ENCODE measurements around the gene SMKR1. TPM values are rescaled to one million over a fixed set of nuclear protein-coding genes. Genes with fewer than 3 reads are reported as not detected.

SMKR1 gene
- total and polyA plus RNA-seq, 5 donors from 2014 or later = 0.26 to 3.6 (median 1.3) TPM; not detected in 2

GRCh38 chr7:129461809-129462208 is 40.5 kb upstream of the SMKR1 start:
- Histone ChIP-seq H3K4me1 (ENCODE audit: control insufficient read depth, insufficient read depth, low read length, poor library complexity, severe bottlenecking) (no peaks in the 10 kb centered on the region), H3K27me3 (ENCODE audit: control insufficient read depth, insufficient read depth, low read length) (no peaks in the 10 kb centered on the region), H3K9me3 (ENCODE audit: control insufficient read depth in 2 of 2, low read length in 2 of 2) (no peaks in the 10 kb centered on the region), H3K4me3 (ENCODE audit: low read depth, low read length) (no peak overlapping the region), H3K27ac (ENCODE audit: insufficient read depth, low read length, poor library complexity, severe bottlenecking) (no peak overlapping the region), H3K36me3 (ENCODE audit: control insufficient read depth, insufficient read depth, low read length) (no peaks in the 10 kb centered on the region)
- Mint-ChIP-seq H3K4me1 (no peaks in the 10 kb centered on the region), H3K9me3 (no peaks in the 10 kb centered on the region), H3K4me3 (no peak overlapping the region), H3K27me3 (no peaks in the 10 kb centered on the region), H3K36me3 (no peaks in the 10 kb centered on the region), H3K27ac (no peak overlapping the region)
- DNase-seq (no peak), ATAC-seq (ENCODE audit: low read depth in 2 of 2) (no peak)

- Mint-ChIP-seq H3K4me3 (no peak overlapping the region), H3K9me3 (no peaks in the 10 kb centered on the region), H3K4me1 (no peaks in the 10 kb centered on the region), H3K27ac (no peak overlapping the region), H3K27me3 (no peaks in the 10 kb centered on the region), H3K36me3 (no peaks in the 10 kb centered on the region)
- H3K9me3 ChIP-seq (ENCODE audit: control insufficient read depth in 2 of 2, low read length in 2 of 2) = no peaks in the 10 kb centered on the region
- no peaks in the 10 kb centered on the region for H3K36me3 ChIP-seq (ENCODE audit: control insufficient read depth, insufficient read depth, low read length)
- H3K4me3 ChIP-seq (ENCODE audit: low read depth, low read length) = no peak overlapping the region
- DNase-seq (no peak), ATAC-seq (ENCODE audit: low read depth in 2 of 2) (no peak)
- no peaks in the 10 kb centered on the region for H3K4me1 ChIP-seq (ENCODE audit: control insufficient read depth, insufficient read depth, low read length, poor library complexity, severe bottlenecking)
- no peak overlapping the region for H3K27ac ChIP-seq (ENCODE audit: insufficient read depth, low read length, poor library complexity, severe bottlenecking)
- no peaks in the 10 kb centered on the region for H3K27me3 ChIP-seq (ENCODE audit: control insufficient read depth, insufficient read depth, low read length)
These were observed 39.9 kb upstream of the SMKR1 start for GRCh38 chr7:129462420-129462819.

- H3K9me3 Mint-ChIP-seq = no peaks in the 10 kb centered on the region
- Histone ChIP-seq H3K36me3 (ENCODE audit: control insufficient read depth, insufficient read depth, low read length) (no peaks in the 10 kb centered on the region), H3K27me3 (ENCODE audit: control insufficient read depth, insufficient read depth, low read length) (no peaks in the 10 kb centered on the region), H3K4me3 (ENCODE audit: low read depth, low read length) (no peak overlapping the region), H3K27ac (ENCODE audit: insufficient read depth, low read length, poor library complexity, severe bottlenecking) (no peak overlapping the region), H3K4me1 (ENCODE audit: control insufficient read depth, insufficient read depth, low read length, poor library complexity, severe bottlenecking) (no peaks in the 10 kb centered on the region), H3K9me3 (ENCODE audit: control insufficient read depth in 2 of 2, low read length in 2 of 2) (no peaks in the 10 kb centered on the region)
- DNase-seq (no peak), ATAC-seq (ENCODE audit: low read depth in 2 of 2) (no peak)
- no peaks in the 10 kb centered on the region for H3K36me3 Mint-ChIP-seq
- no peaks in the 10 kb centered on the region for H3K27me3 Mint-ChIP-seq
- no peak overlapping the region for H3K27ac Mint-ChIP-seq
- H3K4me3 Mint-ChIP-seq = no peak overlapping the region
- H3K4me1 Mint-ChIP-seq = no peaks in the 10 kb centered on the region
These were observed 38.1 kb upstream of the SMKR1 start for GRCh38 chr7:129464194-129464593.

GRCh38 chr7:129465080-129465479 is 37.3 kb upstream of the SMKR1 start:
- Mint-ChIP-seq H3K9me3 (no peaks in the 10 kb centered on the region), H3K27me3 (no peaks in the 10 kb centered on the region), H3K4me1 (no peaks in the 10 kb centered on the region), H3K4me3 (no peak overlapping the region), H3K27ac (no peak overlapping the region), H3K36me3 (no peaks in the 10 kb centered on the region)
- H3K36me3 ChIP-seq (ENCODE audit: control insufficient read depth, insufficient read depth, low read length) = no peaks in the 10 kb centered on the region
- no peak for DNase-seq
- H3K9me3 ChIP-seq (ENCODE audit: control insufficient read depth in 2 of 2, low read length in 2 of 2) = no peaks in the 10 kb centered on the region
- ATAC-seq (ENCODE audit: low read depth in 2 of 2) = no peak
- no peak overlapping the region for H3K4me3 ChIP-seq (ENCODE audit: low read depth, low read length)
- H3K4me1 ChIP-seq (ENCODE audit: control insufficient read depth, insufficient read depth, low read length, poor library complexity, severe bottlenecking) = no peaks in the 10 kb centered on the region
- H3K27ac ChIP-seq (ENCODE audit: insufficient read depth, low read length, poor library complexity, severe bottlenecking) = no peak overlapping the region
- H3K27me3 ChIP-seq (ENCODE audit: control insufficient read depth, insufficient read depth, low read length) = no peaks in the 10 kb centered on the region

- DNase-seq = no peak
- no peaks in the 10 kb centered on the region for H3K9me3 Mint-ChIP-seq
- H3K4me1 Mint-ChIP-seq = no peaks in the 10 kb centered on the region
- ATAC-seq (ENCODE audit: low read depth in 2 of 2) = no peak
- Histone ChIP-seq H3K4me3 (ENCODE audit: low read depth, low read length) (no peak overlapping the region), H3K27ac (ENCODE audit: insufficient read depth, low read length, poor library complexity, severe bottlenecking) (no peak overlapping the region), H3K27me3 (ENCODE audit: control insufficient read depth, insufficient read depth, low read length) (no peaks in the 10 kb centered on the region), H3K36me3 (ENCODE audit: control insufficient read depth, insufficient read depth, low read length) (no peaks in the 10 kb centered on the region), H3K9me3 (ENCODE audit: control insufficient read depth in 2 of 2, low read length in 2 of 2) (no peaks in the 10 kb centered on the region), H3K4me1 (ENCODE audit: control insufficient read depth, insufficient read depth, low read length, poor library complexity, severe bottlenecking) (no peaks in the 10 kb centered on the region)
- no peaks in the 10 kb centered on the region for H3K36me3 Mint-ChIP-seq
- H3K4me3 Mint-ChIP-seq = no peak overlapping the region
- no peaks in the 10 kb centered on the region for H3K27me3 Mint-ChIP-seq
- no peak overlapping the region for H3K27ac Mint-ChIP-seq
These were observed 35.5 kb upstream of the SMKR1 start for GRCh38 chr7:129466796-129467195.

- DNase-seq (no peak), ATAC-seq (ENCODE audit: low read depth in 2 of 2) (no peak)
- peaks cover 0 to 4% (median 0%) of the 10 kb centered on the region in 4 donors for H3K4me1 Mint-ChIP-seq
- Histone ChIP-seq H3K4me1 (ENCODE audit: control insufficient read depth, insufficient read depth, low read length, poor library complexity, severe bottlenecking) (no peaks in the 10 kb centered on the region), H3K27ac (ENCODE audit: insufficient read depth, low read length, poor library complexity, severe bottlenecking) (no peak overlapping the region), H3K36me3 (ENCODE audit: control insufficient read depth, insufficient read depth, low read length) (no peaks in the 10 kb centered on the region), H3K4me3 (ENCODE audit: low read depth, low read length) (no peak overlapping the region), H3K9me3 (ENCODE audit: control insufficient read depth in 2 of 2, low read length in 2 of 2) (no peaks in the 10 kb centered on the region), H3K27me3 (ENCODE audit: control insufficient read depth, insufficient read depth, low read length) (no peaks in the 10 kb centered on the region)
- H3K9me3 Mint-ChIP-seq = no peaks in the 10 kb centered on the region
- no peak overlapping the region for H3K4me3 Mint-ChIP-seq
- H3K27ac Mint-ChIP-seq = no peak overlapping the region
- H3K36me3 Mint-ChIP-seq = no peaks in the 10 kb centered on the region
- H3K27me3 Mint-ChIP-seq = no peaks in the 10 kb centered on the region
These were observed 34.2 kb upstream of the SMKR1 start for GRCh38 chr7:129468087-129468486.

- Histone ChIP-seq H3K4me3 (ENCODE audit: low read depth, low read length) (no peak overlapping the region), H3K4me1 (ENCODE audit: control insufficient read depth, insufficient read depth, low read length, poor library complexity, severe bottlenecking) (no peaks in the 10 kb centered on the region), H3K27ac (ENCODE audit: insufficient read depth, low read length, poor library complexity, severe bottlenecking) (no peak overlapping the region), H3K36me3 (ENCODE audit: control insufficient read depth, insufficient read depth, low read length) (no peaks in the 10 kb centered on the region), H3K9me3 (ENCODE audit: control insufficient read depth in 2 of 2, low read length in 2 of 2) (no peaks in the 10 kb centered on the region), H3K27me3 (ENCODE audit: control insufficient read depth, insufficient read depth, low read length) (no peaks in the 10 kb centered on the region)
- Mint-ChIP-seq H3K27ac (no peak overlapping the region), H3K27me3 (no peaks in the 10 kb centered on the region), H3K4me1 (peaks cover 0 to 4% (median 0%) of the 10 kb centered on the region in 4 donors), H3K9me3 (no peaks in the 10 kb centered on the region), H3K4me3 (no peak overlapping the region), H3K36me3 (no peaks in the 10 kb centered on the region)
- ATAC-seq (ENCODE audit: low read depth in 2 of 2) (no peak), DNase-seq (no peak)
These were observed 33.8 kb upstream of the SMKR1 start for GRCh38 chr7:129468547-129468946.

- Mint-ChIP-seq H3K4me1 (peaks cover 0 to 4% (median 0%) of the 10 kb centered on the region in 4 donors), H3K36me3 (no peaks in the 10 kb centered on the region), H3K27ac (no peak overlapping the region), H3K9me3 (peaks cover 0 to under 1% (median 0%) of the 10 kb centered on the region in 7 donors), H3K4me3 (no peak overlapping the region), H3K27me3 (no peaks in the 10 kb centered on the region)
- Histone ChIP-seq H3K27me3 (ENCODE audit: control insufficient read depth, insufficient read depth, low read length) (no peaks in the 10 kb centered on the region), H3K9me3 (ENCODE audit: control insufficient read depth in 2 of 2, low read length in 2 of 2) (no peaks in the 10 kb centered on the region), H3K4me3 (ENCODE audit: low read depth, low read length) (no peak overlapping the region), H3K27ac (ENCODE audit: insufficient read depth, low read length, poor library complexity, severe bottlenecking) (no peak overlapping the region), H3K4me1 (ENCODE audit: control insufficient read depth, insufficient read depth, low read length, poor library complexity, severe bottlenecking) (no peaks in the 10 kb centered on the region), H3K36me3 (ENCODE audit: control insufficient read depth, insufficient read depth, low read length) (no peaks in the 10 kb centered on the region)
- DNase-seq (no peak), ATAC-seq (ENCODE audit: low read depth in 2 of 2) (no peak)
These were observed 32.4 kb upstream of the SMKR1 start for GRCh38 chr7:129469930-129470329.
